GM21737 (cell line): ENCODE measurements around the gene PDSS2.
"Not testable (repeated sequence)": the region's sequence is repeated elsewhere in the genome, so short reads cannot be mapped to it uniquely, and the experiment has no call there.

ENCODE experiments used
- ATAC-seq: cut with Tn5 transposase; IDR thresholded peaks from one replicate; pipeline ENCODE4 v1.9.1; 2021; ENCODE audit warnings: mild to moderate bottlenecking, moderate library complexity; ENCODE audit not compliant: unreplicated experiment

PDSS2 gene

GRCh38 chr6:107329063-107329860 lies 130.1 kb downstream of the PDSS2 start:
- ATAC-seq, result no peak

GRCh38 chr6:107328081-107328480 lies 131.3 kb downstream of the PDSS2 start:
- no peak for ATAC-seq

GRCh38 chr6:107323133-107323785 lies 136.1 kb downstream of the PDSS2 start:
- no peak for ATAC-seq

GRCh38 chr6:107321793-107322192 lies 137.6 kb downstream of the PDSS2 start:
- no peak for ATAC-seq

GRCh38 chr6:107319906-107320530 lies 139.3 kb downstream of the PDSS2 start:
- ATAC-seq, result no peak

GRCh38 chr6:107318100-107318736 lies 141.1 kb downstream of the PDSS2 start:
- no peak for ATAC-seq

GRCh38 chr6:107315114-107315513 lies 144.2 kb downstream of the PDSS2 start:
- ATAC-seq, result no peak

GRCh38 chr6:107314531-107314939 lies 144.8 kb downstream of the PDSS2 start:
- no peak for ATAC-seq

GRCh38 chr6:107313776-107314175 lies 145.6 kb downstream of the PDSS2 start:
- ATAC-seq, result no peak

- ATAC-seq, result no peak
Observed at GRCh38 chr6:107310362-107310761, 149.0 kb downstream of the PDSS2 start.

GRCh38 chr6:107308677-107309076 lies 150.7 kb downstream of the PDSS2 start:
- ATAC-seq, result no peak

- ATAC-seq, result not testable (repeated sequence)
Observed at GRCh38 chr6:107305994-107306393, 153.4 kb downstream of the PDSS2 start.

- ATAC-seq, result no peak
Observed at GRCh38 chr6:107305391-107305790, 154.0 kb downstream of the PDSS2 start.

GRCh38 chr6:107304421-107305025 lies 154.8 kb downstream of the PDSS2 start:
- ATAC-seq, result no peak

GRCh38 chr6:107293350-107293749 lies 166.0 kb downstream of the PDSS2 start:
- ATAC-seq, result no peak

GRCh38 chr6:107292715-107293271 lies 166.6 kb downstream of the PDSS2 start:
- no peak for ATAC-seq

GRCh38 chr6:107290491-107290890 lies 168.9 kb downstream of the PDSS2 start:
- no peak for ATAC-seq

GRCh38 chr6:107289258-107289657 lies 170.1 kb downstream of the PDSS2 start:
- ATAC-seq, result not testable (repeated sequence)

- ATAC-seq, result not testable (repeated sequence)
Observed at GRCh38 chr6:107285683-107286082, 173.7 kb downstream of the PDSS2 start.

- no peak for ATAC-seq
Observed at GRCh38 chr6:107284805-107285204, 174.6 kb downstream of the PDSS2 start.

GRCh38 chr6:107280791-107281190 lies 178.6 kb downstream of the PDSS2 start:
- ATAC-seq, result no peak
